Measurements from ENCODE around the gene ABHD6. TPM values are rescaled to one million over a fixed set of nuclear protein-coding genes. Genes with fewer than 3 reads are reported as not detected.

Gene ABHD6
- total and polyA plus RNA-seq, 8 donors: 4.3 to 22.8 (median 8.0) TPM

DNA sequence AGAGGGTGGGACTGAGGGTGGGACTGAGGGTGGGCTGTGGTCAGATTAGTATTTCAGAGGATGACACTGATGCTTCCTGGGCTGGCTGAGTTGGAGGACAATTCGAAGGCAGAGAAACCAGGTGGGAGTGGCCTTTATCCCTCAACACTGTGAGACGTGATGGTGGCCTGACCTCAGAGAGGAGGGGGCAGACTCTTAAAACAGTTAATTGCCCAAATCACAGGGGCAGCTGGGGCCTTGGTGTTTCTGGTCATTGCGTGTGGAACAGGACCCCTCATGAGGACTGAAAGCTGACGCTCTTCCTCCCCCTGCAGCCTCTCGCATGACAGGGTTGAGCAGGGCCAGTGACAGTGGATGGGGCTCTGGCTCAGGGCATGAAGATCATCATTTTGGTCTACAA, 45.5 kb upstream of the ABHD6 start:
- TF ChIP-seq POLR2A (IDR thresholded peaks at IDR 0.05) (no peak), POLR2AphosphoS5 (IDR thresholded peaks at IDR 0.05) (no peak), CTCF (IDR thresholded peaks at IDR 0.05) (no peak), EP300 (IDR thresholded peaks at IDR 0.05) (no peak)
- peaks cover 0 to 7% (median 3%) of the 10 kb centered on the region in 4 donors for H3K4me1 ChIP-seq
- 78 to 89% (median 84%) methylated on average over 4 to 5 of the region's 5 CpGs for WGBS, 5 donors
- intact Hi-C loops (cut with DNase I; ENCODE audit: low total_unique reads): loop anchor here (5.0 kb wide), 1 partner anchor 105 kb away; no protein-coding TSS in a partner anchor
- H3K4me3 ChIP-seq: no peak overlapping the region
- DNase-seq: no peak
- H3K27ac ChIP-seq: no peak overlapping the region
- no peaks in the 10 kb centered on the region for H3K9me3 ChIP-seq
- no peaks in the 10 kb centered on the region for H3K36me3 ChIP-seq
- H3K27me3 ChIP-seq: no peaks in the 10 kb centered on the region

- intact Hi-C loops (cut with DNase I; ENCODE audit: low total_unique reads): loop anchor here (5.0 kb wide), 1 partner anchor 103 kb away; no protein-coding TSS in a partner anchor
- no peak overlapping the region for H3K4me3 ChIP-seq
- no peak overlapping the region for H3K27ac ChIP-seq
- 81 to 93% (median 90%) methylated on average over 12 of the region's 12 CpGs for WGBS, 5 donors
- no peaks in the 10 kb centered on the region for H3K36me3 ChIP-seq
- H3K9me3 ChIP-seq: no peaks in the 10 kb centered on the region
- DNase-seq: no peak
- TF ChIP-seq CTCF (IDR thresholded peaks at IDR 0.05) (no peak), EP300 (IDR thresholded peaks at IDR 0.05) (no peak), POLR2AphosphoS5 (IDR thresholded peaks at IDR 0.05) (no peak), POLR2A (IDR thresholded peaks at IDR 0.05) (no peak)
- H3K27me3 ChIP-seq: no peaks in the 10 kb centered on the region
- peaks cover 0 to 7% (median 0%) of the 10 kb centered on the region in 4 donors for H3K4me1 ChIP-seq
Observed at GRCh38 chr3:58193682-58194407, 43.7 kb upstream of the ABHD6 start.

DNA sequence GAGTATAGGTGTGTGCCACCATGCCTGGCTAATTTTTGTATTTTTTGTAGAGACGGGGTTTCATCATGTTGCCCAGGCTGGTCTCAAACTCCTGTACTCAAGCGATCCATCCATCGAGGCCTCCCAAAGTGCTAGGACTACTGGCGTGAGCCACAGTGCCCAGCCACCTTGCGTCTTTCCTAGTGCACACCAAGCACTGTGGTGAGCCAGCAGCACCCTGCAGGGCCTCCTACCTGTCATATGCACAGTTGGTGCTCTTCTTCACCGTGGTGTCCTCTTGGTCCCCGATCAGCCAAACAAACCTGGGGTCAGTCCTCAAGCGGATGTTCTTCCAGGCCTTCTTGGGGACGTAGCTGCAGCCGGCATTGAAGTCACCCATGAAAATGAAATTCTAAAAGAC, 40.0 kb upstream of the ABHD6 start:
- Histone ChIP-seq H3K4me3 (no peak overlapping the region), H3K27me3 (no peaks in the 10 kb centered on the region), H3K4me1 (peaks cover 0 to 7% (median 0%) of the 10 kb centered on the region in 4 donors), H3K36me3 (no peaks in the 10 kb centered on the region), H3K9me3 (no peaks in the 10 kb centered on the region), H3K27ac (no peak overlapping the region)
- DNase-seq: no peak
- WGBS, 5 donors: 90 to 99% (median 96%) methylated on average over 10 of the region's 10 CpGs
- TF ChIP-seq POLR2A (IDR thresholded peaks at IDR 0.05) (no peak), POLR2AphosphoS5 (IDR thresholded peaks at IDR 0.05) (no peak), EP300 (IDR thresholded peaks at IDR 0.05) (no peak), CTCF (IDR thresholded peaks at IDR 0.05) (no peak)
- intact Hi-C loops (cut with DNase I; ENCODE audit: low total_unique reads): no loop called here

GRCh38 chr3:58198362-58198761, 39.2 kb upstream of the ABHD6 start:
- Histone ChIP-seq H3K27me3 (no peaks in the 10 kb centered on the region), H3K27ac (peak overlapping the region in 1 of 5 donors; percentile 56), H3K36me3 (no peaks in the 10 kb centered on the region), H3K9me3 (no peaks in the 10 kb centered on the region), H3K4me1 (peaks cover 0 to 7% (median 0%) of the 10 kb centered on the region in 4 donors), H3K4me3 (no peak overlapping the region)
- TF ChIP-seq EP300 (IDR thresholded peaks at IDR 0.05) (no peak), POLR2A (IDR thresholded peaks at IDR 0.05) (no peak), POLR2AphosphoS5 (IDR thresholded peaks at IDR 0.05) (no peak), CTCF (IDR thresholded peaks at IDR 0.05) (no peak)
- intact Hi-C loops (cut with DNase I; ENCODE audit: low total_unique reads): no loop called here
- WGBS, 5 donors: 78 to 88% (median 84%) methylated on average over 8 of the region's 8 CpGs
- DNase-seq: no peak
